Stimulated activated CD4-positive, alpha-beta T cell treated with anti-CD3 and anti-CD28 coated beads, Interleukin-1b, Interleukin-23, amount 100 ng/mL, for 1 hour (primary cell): ENCODE results near the gene PSORS1C2.
"Not testable (repeated sequence)": the region's sequence is repeated elsewhere in the genome, so short reads cannot be mapped to it uniquely, and the experiment has no call there.

ENCODE experiments used
- DNase-seq, 2 donors: peaks; one replicate each; pipeline ENCODE4 v3.0.0-alpha.2; 2020; ENCODE audit warnings: low read depth in 2 of 2

Gene PSORS1C2

DNA sequence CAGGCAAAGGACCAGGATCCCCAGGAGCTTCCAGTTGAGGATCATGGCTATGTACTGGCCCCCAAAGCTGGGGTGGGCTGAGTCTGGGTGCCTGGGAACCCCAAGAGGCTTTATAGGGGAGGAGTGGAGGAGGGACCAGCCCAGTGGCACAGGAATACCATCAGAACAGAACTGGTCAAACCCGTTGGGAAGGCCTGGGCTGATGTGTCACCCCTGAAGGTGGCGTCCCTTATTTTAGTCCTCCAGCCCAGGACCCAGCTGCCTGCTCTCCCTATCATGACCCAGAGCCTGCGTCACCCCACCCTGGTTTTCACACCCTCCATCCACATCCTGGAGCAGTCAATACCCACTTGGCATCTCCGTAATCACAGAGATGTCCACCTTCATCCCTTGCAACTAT lies at the start of gene PSORS1C2:
Gene PSORS1C2 (minus strand): TSS at position 85 of the 400 bp plus-strand sequence. CDS start 40 bp downstream, at position 45.
- DNase-seq: no peak

DNA sequence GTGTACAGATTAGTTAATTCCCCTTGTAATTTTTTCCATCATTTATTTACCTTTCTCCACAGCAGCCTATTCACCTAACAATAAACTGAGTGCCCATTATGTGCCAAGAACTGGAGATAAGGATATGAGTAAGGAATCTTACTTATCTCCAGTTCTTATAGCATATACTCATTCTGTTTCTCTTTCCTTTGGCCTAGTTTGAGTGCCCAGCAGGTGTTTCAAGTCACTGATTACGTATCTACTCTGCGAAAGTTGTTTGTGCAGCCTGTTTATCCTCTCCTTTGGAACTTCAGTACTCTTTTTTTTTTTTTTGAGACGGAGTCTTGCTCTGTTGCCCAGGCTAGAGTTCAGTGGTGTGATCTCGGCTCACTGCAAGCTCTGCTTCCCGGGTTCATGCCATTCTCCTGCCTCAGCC lies 48.9 kb upstream of the PSORS1C2 start:
- DNase-seq: no peak

DNA sequence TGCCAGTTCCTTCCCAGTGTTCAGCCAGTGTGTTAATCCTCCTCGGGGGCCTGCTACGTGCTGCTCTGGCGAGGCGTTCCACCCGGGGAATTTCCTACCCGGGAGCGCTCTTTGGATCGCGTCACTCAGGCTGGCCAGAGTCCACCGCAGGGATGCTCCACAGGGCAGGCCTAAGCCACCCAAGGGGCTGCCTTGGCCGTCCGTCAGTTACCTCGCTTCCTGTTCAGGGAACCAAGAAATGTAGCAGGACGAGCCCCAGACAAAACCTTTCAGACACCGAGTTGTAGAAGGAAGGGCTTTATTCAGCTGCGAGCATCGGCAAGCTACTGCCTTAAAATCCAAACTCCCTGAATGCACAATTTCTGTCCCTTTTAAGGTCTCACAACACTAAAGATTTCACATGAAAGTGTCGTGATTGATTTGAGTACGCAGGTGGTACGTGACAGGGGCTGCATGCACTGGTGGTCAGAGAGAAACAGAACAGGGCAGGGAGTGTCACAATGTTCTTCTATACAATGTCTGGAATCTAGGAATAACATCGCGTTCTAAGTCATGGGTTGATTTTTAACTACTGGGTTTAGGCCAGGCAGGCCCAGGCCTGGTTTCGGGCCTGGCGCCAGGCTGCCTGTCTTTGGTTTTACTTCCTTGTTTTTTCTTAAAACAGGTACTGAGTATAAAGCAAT lies 47.3 kb upstream of the PSORS1C2 start:
- DNase-seq: no peak

DNA sequence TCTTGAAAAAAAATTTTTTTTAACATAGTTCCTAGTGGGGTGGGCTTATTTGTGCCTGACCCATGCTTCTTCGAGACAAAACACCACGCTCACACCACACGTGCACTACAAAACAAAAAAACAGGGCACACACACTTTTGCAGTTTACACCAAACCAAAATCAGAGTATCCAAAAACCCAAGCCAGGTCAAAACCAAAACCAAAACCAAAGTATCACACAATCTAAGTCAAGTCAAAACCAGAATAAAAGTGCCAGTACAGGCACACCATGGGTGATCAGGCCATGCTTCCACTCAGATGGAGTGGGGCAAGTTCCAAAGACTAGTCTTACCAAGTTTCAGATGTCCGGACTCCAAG lies 46.8 kb upstream of the PSORS1C2 start:
- not testable (repeated sequence) for DNase-seq

DNA sequence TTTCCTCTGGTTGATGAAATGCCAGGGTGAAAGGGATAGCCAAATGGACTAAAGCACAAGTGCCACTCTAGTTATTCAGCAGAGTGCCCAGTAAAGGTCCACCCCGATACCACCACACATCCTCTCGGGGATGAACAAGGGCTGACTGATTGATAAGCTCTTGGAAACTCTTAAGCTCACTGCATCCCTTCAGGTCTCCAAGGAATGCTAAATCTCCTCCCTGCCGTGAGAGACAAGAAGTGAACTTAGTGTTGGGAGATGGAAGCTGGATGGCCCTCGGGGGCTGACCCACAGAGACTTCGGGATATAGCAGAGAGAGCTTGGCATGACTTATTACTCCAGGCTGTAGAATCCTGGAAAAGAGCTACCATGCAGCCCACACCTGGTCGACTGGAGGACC lies 45.0 kb upstream of the PSORS1C2 start:
- not testable (repeated sequence) for DNase-seq

DNA sequence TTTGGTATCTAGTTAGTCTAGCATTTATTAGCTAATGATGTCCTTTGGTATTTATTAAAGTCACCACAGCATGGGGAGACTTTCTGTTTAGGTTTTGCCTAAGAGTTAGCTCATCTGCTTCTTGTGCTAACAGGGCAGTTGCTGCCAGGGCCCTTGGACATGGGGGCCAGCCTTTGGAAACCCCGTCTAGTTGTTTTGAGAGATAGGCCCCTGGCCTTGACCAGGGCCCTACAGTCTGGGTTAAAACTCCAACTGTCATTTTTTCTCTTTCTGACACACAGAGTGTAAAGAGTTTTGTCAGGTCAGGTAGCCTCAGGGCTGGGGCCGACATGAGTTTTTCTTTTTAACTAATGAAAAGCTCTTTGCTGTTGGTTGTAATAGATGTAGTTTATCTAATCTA lies 44.4 kb upstream of the PSORS1C2 start:
- DNase-seq: not testable (repeated sequence)

DNA sequence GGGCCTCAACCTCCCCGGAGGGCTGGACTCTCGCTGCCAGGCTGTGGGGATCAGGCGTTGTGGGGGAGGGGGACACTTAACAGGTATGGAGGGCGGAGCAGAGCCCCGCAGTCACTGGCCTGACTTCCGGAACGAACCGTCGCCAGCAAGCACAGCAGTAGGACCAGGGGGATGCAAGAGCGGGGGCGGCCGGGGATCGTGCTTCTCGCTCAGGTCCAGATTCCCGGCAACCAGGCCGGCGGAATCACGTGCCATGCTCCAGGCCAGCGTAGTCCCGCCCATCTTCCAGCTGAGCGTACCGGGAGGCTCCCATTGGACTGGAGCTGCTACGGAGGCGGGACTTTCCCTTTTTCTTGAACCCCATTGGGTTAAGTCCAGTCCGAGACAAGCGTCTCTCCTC lies 41.6 kb upstream of the PSORS1C2 start:
- DNase-seq: no peak

DNA sequence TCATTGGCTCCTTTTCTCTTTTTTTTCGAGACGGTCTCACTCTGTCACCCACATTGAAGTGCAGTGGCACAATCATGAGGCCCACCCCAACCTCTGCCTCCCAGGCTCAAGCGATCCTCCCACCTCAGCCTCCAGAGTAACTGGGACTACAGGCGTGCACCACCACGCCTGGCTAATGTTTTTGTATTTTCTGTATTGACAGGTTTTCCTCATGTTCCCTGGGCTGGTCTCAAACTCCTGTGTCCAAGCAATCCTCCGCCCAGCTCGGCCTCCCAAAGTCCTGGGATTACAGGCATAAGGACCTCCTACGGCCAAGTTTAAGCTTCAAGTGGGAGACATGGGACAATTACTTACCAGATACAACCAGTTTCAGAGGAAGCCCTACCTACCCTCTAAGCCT lies 41.0 kb upstream of the PSORS1C2 start:
- DNase-seq: no peak

DNA sequence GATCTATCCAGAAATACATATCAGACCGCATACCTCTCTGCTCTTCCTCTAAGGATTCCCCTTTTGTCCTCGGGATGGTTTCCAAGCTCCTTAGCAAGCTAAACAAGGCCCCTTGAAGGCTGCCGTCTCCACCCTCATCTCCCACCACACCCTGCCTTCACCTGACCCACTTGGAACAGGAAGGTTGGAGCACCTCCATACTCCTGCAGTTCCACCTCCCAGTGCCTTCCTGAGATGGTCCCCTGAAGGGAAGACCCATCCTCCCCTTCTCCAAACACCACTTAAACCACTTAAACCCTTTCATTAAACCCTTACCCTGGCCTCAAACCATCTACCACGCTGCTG lies 40.1 kb upstream of the PSORS1C2 start:
- no peak for DNase-seq

DNA sequence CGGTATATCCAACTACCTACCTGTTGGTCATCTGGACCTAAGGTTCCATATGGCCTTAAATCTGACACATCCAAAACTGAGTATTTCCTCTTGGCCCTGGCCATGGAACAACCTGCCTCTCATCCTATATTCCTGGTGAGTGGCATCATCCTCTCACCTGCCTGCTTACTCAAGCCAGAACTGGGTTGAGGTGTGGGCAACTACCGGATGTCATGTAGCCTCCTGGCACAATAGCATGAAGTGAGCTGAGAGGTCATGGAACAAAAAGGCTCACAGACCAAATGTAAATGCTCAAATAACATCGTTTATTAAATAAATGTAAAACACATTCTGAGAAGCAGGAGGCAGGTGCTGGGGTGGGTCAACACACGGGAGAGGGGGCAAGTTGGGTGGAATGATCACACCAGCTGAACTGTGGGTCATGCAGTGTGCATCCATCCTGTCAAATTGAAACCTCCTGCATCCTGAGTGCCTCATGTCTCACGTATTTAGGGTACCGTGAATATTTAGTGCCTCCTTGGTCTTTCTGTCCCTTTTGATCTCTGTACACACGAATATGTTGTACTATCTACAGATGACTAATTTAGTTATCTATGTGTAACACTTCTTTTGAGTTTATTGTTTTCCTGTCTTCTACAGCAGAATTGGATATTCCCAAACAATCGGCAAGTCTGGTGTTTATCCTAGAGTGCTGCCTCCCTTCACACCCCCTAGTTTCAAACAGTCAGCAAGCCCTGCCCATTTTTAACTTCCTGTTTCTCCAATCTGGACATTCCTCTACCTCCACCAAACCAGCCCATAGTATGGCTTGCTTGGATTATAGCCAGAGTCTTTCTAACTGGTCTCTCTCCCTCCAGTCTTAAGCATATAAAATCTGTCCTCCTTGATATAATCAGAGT lies 39.5 kb upstream of the PSORS1C2 start:
- no peak for DNase-seq

DNA sequence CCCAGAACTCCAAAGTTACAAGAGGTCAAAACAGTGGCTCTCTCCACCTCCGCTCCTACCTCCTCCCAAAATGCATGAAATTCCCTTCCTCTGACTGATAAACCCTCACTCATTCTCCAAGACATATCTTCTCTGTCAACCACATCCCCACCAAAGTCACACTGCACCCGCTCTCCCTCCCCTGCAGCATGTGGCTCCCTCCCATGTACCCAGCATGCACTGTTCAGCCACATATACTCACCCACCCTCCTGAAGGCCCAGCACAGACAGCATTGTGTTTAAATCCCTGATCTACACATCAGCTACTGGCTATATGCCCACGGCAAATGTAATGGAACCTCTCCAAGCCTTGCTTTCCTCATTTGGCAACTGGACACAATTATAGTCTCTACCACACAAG lies 37.1 kb upstream of the PSORS1C2 start:
- no peak for DNase-seq

DNA sequence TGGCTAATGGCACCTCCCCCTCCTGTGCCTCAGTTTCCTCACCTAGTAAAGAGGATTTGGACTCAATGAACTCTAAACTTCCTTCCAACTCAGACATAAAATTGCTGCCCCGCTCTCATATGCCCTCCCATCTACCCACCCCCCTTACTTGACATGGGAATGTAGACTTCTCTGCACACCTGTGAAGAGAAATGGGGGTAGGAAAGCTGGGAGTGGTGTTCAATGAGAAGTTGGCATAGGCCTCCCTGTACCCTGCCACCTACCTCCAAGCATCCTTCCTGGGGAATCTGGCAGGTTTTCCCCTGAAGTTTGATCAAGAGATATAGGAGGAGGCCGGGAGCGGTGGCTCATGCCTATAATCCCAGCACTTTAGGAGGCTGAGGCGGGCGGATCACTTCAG lies 35.5 kb upstream of the PSORS1C2 start:
- DNase-seq: no peak

DNA sequence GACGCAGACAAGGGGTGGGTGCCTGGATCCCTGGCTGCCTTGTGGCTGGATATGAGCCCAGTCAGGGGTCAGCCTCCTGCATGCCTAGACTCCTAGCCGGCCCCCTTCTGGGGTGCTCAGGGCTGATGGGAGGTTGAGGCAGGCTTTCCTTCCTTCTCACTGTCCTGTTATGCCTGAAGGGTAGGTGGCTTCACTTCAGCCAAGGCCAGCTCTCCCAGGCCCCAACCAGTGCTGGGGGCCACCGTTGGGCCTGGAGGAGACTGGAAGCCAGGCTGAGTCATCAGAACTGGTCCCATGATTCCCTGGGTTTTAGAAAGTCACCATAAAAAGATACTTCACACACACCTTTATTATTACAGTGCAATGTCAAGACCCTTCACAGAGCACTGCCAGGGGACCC lies 34.5 kb upstream of the PSORS1C2 start:
- no peak for DNase-seq

DNA sequence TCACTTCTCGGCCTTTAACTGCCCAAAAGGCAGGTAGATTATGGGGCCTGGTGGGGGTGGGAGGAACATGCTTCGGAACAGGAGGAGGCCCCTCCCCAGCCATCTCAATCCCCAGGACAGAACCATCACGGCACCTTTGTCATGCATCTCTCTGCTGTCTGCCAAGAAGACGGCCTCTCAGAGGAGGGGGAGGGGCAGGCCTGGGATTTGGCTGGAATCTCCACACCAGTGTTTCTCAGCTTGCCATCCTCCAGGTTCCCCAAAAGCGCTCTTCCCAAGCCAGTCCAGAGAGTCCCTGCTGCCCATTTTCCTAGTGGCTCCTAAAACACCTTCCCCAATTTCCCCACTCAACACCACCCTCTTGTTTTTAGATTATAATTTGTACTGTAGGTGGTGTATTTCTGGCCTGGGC lies 34.1 kb upstream of the PSORS1C2 start:
- no peak for DNase-seq

DNA sequence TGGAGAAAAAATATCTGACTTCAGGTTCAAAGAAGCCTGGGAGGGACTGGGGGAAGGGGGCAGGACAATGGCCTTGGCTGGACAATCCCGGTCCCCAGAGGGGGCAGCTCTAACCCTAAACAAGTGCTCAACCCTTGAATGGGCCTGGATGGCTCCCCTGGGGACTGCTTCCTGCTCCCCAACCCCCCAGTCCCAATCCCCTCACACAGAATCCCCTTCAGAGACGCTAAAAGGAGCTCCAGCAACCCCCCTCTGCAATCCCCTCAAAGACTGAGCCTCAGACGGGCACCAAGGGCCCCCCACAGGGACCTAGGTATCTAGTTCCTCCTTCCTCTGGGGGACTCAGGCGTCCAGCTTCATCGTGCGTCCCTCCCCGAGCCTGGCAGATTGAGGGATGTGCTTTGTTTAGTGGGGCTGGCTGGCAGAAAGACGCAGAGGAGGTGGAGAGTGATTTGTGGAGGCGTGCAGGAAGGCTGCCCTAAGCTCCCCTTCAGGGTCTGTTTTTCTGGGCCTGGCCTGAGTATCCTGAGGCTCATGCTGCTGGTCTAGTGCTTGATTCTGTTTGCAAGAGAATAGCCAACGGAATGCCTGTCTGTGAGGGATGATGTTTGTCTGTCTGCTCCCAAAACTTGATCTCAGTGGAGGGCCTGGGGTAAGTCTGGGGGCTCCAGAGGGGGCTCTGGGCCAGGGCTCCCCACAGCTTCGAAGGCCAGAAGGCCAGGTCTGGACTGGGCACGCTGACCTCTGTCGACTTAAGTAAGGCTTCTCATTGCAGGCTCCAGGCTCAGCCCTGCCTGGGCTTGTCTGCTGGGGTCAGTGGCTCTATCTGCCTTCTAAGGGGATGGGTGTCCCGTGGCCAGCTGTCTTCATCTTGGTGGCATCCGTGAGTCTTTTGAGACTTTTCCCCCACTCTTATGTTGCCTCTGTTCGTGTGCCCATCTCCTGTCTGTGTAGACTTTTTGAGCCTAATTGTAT lies 33.4 kb upstream of the PSORS1C2 start:
- no peak for DNase-seq

DNA sequence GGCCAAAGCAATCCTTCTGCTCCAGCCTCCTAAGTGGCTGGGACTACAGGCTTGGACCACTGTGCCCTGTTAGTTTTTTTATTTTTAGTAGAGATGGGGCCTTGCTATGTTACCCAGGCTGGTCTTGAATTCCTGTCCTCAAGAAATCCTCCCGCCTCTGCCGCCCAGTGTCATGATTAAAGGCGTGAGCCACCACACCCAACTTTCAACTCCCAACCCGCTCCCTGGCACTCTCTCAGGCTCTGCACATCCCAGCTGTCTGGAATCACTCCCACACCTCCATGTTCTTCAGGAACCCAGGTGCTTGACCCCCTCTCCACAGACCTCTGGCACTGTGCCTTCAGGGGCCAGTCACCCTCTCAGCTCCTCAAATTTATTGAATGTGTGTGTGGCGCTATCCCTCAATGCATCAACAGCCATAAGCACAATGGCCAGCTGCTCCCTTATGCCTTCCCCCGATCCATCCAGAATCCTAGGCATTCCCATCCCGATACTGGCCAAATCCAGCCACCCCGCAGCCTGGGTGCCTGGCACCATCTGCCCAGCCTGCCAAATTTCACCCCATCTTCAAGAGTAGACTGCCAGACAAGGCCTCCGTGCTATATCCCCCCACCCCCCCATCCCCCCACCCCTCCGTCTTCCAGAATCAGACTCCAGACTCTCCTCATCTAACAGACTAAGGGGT lies 32.3 kb upstream of the PSORS1C2 start:
- DNase-seq: no peak

DNA sequence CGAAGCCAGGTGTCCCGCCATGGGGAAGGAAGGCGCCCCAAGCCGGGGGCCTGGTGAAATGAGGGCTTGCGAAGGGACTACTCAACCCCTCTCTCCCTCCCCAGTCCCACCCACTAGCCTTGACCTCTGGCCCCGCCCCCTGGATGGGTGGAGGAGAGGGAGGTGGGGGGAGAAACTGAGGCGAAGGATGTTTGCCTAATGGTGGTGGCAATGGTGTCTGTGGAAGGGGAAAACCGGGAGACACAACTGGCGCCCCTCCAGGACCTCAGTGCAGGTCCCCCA lies 31.7 kb upstream of the PSORS1C2 start, which contains the start of gene POU5F1:
Gene POU5F1 (minus strand): TSS at position 83 of the 282 bp plus-strand sequence. CDS start 62 bp downstream, at position 21.
- DNase-seq: no peak

DNA sequence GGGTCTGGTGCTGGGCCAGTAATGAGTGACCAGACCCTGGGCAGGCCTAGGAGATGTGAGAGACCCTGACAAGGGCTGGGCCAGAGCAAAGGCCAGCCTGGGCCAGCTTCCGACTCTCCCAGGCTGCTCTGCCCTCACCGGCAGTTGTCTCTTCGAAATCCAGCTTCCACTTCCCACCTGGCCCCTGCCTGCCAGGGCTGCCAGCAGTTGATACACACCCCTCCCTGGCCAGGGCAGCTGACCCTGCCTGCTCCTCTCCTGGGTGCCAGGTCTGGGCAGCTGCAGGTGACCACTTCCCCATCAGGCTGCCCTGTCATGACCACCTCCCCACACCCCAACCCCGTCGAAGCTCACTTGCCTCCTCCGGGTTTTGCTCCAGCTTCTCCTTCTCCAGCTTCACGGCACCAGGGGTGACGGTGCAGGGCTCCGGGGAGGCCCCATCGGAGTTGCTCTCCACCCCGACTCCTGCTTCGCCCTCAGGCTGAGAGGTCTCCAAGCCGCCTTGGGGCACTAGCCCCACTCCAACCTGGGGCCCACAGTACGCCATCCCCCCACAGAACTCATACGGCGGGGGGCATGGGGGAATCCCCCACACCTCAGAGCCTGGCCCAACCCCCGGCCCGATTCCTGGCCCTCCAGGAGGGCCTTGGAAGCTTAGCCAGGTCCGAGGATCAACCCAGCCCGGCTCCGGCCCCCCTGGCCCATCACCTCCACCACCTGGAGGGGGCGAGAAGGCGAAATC lies 31.2 kb upstream of the PSORS1C2 start:
- DNase-seq: not testable (repeated sequence)

DNA sequence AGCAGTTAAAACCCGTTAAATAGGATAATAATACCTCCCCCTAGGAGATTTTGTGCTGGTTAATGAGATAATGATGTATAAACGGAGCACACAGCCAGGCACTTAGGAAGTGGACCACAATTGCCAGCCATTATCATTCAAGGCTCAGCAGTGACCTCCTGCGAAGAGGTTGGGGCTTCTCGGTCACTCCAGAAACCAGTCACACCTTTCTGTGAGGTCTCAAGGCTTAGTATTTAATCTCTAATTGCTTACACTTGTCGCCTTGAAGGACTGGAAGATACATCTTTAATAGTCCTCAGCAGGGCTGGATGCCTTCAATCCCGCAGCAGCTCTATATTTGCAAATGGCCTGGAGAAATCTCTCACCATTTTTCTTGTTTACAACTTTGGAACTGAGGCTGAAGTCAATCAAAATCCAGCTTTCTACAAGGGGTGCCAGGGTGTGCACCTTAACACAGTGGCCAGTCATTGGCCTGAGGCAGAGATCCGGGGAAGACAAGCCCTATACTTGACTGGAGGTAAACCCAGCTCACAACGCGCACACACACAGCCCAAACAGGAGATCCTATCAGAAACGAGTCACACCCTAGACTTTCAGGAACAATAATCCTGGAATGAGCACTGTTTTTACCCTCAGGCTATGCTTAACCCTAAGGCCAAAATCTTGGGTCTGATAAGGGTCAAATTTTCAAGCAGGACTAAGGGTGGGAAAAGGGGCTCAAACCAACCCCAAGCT lies 30.4 kb upstream of the PSORS1C2 start:
- DNase-seq: no peak

DNA sequence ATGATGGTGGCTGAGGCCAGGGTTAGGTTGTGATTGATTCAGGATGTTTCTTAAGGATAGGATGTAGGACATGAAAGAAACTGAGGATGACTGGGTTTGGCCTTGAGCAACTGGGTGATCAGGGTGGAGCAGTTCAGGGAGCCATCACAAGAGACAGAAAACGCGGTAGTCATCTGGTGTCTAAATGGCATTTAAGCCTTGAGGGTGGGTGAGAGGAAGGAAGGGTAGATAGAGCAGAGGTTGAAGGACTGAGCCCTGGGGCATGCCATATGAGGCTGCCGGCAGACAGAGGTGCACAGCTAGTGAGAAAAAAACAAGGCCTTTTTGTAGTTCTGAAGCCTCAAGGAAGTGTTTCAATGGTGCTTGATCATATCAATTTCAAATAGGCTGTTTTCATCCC lies 29.7 kb upstream of the PSORS1C2 start:
- no peak for DNase-seq
